GM10266 (cell line): ENCODE measurements around the gene TMEM150B.

ENCODE experiments used
- DNase-seq: peaks from one replicate; pipeline ENCODE4 v3.0.0; 2012; ENCODE audit errors: extremely low spot score
- TF ChIP-seq, protein P1 (sequence below): IDR thresholded peaks from 2 replicates; pipeline ENCODE4 v1.5.1; 2012; ENCODE audit warnings: mild to moderate bottlenecking, low read depth; ENCODE audit not compliant: control insufficient read depth, insufficient read depth; ENCODE audit errors: missing control alignments

Gene TMEM150B

DNA sequence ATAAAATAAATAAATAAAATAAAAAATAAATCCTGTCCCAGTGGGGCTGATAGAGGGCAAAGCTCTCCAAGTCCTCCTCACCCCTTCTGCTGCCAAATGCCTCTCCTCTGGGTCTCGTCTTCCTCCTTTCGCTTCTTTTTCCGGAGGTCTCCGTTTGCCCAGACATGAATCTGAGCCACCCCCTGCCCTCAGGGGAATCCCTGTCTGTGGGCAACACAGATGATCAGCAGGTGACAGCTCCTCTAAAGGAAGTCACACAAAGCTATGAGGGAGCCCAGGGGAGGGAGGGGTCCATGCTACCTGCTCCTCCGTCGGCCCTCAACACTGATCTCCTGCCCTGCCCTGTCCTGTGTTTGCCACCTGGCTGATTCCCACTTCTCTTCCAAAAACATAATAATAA, 479 bp downstream of the TMEM150B start:
- no peak for DNase-seq
- TF ChIP-seq, protein P1, sequence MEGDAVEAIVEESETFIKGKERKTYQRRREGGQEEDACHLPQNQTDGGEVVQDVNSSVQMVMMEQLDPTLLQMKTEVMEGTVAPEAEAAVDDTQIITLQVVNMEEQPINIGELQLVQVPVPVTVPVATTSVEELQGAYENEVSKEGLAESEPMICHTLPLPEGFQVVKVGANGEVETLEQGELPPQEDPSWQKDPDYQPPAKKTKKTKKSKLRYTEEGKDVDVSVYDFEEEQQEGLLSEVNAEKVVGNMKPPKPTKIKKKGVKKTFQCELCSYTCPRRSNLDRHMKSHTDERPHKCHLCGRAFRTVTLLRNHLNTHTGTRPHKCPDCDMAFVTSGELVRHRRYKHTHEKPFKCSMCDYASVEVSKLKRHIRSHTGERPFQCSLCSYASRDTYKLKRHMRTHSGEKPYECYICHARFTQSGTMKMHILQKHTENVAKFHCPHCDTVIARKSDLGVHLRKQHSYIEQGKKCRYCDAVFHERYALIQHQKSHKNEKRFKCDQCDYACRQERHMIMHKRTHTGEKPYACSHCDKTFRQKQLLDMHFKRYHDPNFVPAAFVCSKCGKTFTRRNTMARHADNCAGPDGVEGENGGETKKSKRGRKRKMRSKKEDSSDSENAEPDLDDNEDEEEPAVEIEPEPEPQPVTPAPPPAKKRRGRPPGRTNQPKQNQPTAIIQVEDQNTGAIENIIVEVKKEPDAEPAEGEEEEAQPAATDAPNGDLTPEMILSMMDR: no peak

GRCh38 chr19:55322204-55322885, 2.8 kb downstream of the TMEM150B start:
- TF ChIP-seq, protein P1: no peak
- DNase-seq: no peak

DNA sequence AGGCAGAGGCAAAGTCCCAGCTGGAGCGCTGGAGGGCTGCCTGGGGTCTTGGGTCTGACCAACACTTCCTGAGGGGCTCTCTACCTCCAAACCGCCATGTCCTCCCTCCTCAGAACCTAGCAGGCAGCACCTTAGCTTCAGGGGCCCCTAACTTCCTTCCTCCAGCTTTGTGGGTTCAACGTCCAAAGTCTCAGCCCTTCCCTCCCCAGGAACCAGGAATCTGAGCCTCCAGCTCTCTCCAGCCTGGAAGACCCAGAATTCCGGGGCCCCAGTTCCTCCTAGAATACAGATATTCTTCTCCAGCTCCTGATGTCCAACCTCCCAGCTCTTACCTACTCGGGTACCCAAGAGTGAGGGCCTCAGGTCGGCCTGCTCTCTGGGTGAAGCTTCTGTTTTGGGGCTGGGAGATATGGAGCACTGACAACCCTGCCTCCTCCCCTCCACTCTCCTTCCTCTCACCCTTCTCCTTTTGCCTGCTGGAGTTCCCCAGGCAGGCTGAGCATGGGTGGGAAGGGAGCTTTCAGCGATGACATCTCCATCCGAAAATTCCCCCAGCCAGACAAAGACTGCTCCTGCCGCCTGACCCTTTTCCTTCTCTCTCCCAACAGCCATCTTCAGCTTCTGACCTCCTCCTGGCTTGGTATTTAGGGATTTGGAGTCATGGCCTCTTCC, 3.5 kb downstream of the TMEM150B start:
- TF ChIP-seq, protein P1: no peak

GRCh38 chr19:55320844-55321419, 4.2 kb downstream of the TMEM150B start:
- DNase-seq: no peak
- TF ChIP-seq, protein P1: no peak

More for the DNA sequence above, 3.5 kb downstream of the TMEM150B start:
- no peak for DNase-seq

- TF ChIP-seq, protein P1: no peak
- no peak for DNase-seq
Observed at GRCh38 chr19:55319785-55320184, 5.4 kb downstream of the TMEM150B start.

DNA sequence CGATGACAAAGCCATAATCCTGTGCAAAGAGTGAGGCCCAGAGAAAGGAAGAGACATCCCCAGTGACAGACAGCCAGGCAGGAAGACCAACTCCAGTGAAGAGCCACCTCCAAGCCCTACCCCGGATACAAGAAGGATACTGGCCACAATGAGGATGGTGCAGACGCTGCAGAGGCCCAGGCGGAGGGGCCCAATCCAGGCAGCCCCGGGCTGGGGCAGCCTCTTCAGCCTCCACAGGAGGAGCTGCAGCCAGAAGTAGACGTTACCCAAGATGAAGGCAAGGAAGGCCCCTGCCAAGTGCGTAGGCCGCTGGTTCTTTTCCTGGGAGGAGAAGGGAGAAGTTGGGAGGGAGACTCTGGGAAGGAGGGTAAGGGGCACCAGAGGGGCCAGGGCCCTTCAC, 8.5 kb downstream of the TMEM150B start:
- TF ChIP-seq, protein P1: no peak
- DNase-seq: no peak
